Measurements from ENCODE around the gene CNTN5. TPM values are rescaled to one million over a fixed set of nuclear protein-coding genes. Genes with fewer than 3 reads are reported as not detected.

Gene CNTN5
- total and polyA plus RNA-seq, 2 donors (not counting 1 experiment from before 2014, with no cell fraction given) = not detected

GRCh38 chr11:100396266-100396665, 1375.5 kb downstream of the CNTN5 start:
- no CpG with 5 or more reads among the region's 3 CpGs for WGBS (ENCODE audit: insufficient coverage)
- DNase-seq (no peak), ATAC-seq (ENCODE audit: low read depth) (no peak)
- Histone ChIP-seq H3K27me3 (replicated peaks in 1 of 4; ENCODE audit: control extremely low read depth in 1 of 4, control insufficient read depth in 3 of 4, insufficient read depth in 4 of 4, low read length in 3 of 4) (no peaks in the 10 kb centered on the region), H3K4me3 (ENCODE audit: control extremely low read depth in 1 of 5, extremely low read depth in 1 of 5, insufficient read depth in 1 of 5, low read depth in 2 of 5, low read length in 4 of 5) (no peak overlapping the region), H2AFZ (ENCODE audit: insufficient read depth, low read depth, low read length, poor library complexity, severe bottlenecking) (no peak overlapping the region), H3K79me2 (ENCODE audit: control insufficient read depth, insufficient read depth, low read length) (no peaks in the 10 kb centered on the region), H3K9me3 (ENCODE audit: control extremely low read depth in 1 of 3, control insufficient read depth in 2 of 3, insufficient read depth in 1 of 3, low read length in 2 of 3) (no peaks in the 10 kb centered on the region), H3K27ac (ENCODE audit: low read length in 2 of 2) (no peak overlapping the region), H3K36me3 (replicated peaks in 1 of 2; ENCODE audit: control extremely low read depth in 1 of 2, control insufficient read depth in 1 of 2, extremely low read depth in 1 of 2, insufficient read depth in 2 of 2, low read length in 1 of 2) (no peaks in the 10 kb centered on the region), H3K9ac (ENCODE audit: low read length) (no peak overlapping the region), H3K4me1 (ENCODE audit: control insufficient read depth in 2 of 2, insufficient read depth in 2 of 2, low read length in 2 of 2) (no peaks in the 10 kb centered on the region), H4K20me1 (ENCODE audit: control insufficient read depth, insufficient read depth, low read length, poor library complexity, severe bottlenecking) (no peaks in the 10 kb centered on the region), H3K4me2 (replicated peaks; ENCODE audit: low read depth, low read length, poor library complexity, severe bottlenecking) (no peak overlapping the region)
- H3K27ac Mint-ChIP-seq = no peak overlapping the region
- ChIA-PET CTCF (no interaction called here), POLR2A (no interaction called here)
- no peak for TF ChIP-seq EZH2 (IDR thresholded peaks at IDR 0.05; ENCODE audit: borderline replicate concordance, insufficient read depth, low read depth, low read length, poor library complexity, severe bottlenecking)
- TF ChIP-seq CTCF (IDR thresholded peaks at IDR 0.05) = no peak
- H3K4me1 Mint-ChIP-seq = no peaks in the 10 kb centered on the region
- intact Hi-C loops (cut with micrococcal nuclease) = no loop called here
- no peaks in the 10 kb centered on the region for H3K27me3 Mint-ChIP-seq
- H3K9me3 Mint-ChIP-seq (ENCODE audit: insufficient read depth) = peaks cover 4% of the 10 kb centered on the region
- no peak overlapping the region for H3K4me3 Mint-ChIP-seq

- Histone ChIP-seq H3K27ac (ENCODE audit: low read length in 2 of 2) (no peak overlapping the region), H3K9ac (ENCODE audit: low read length) (no peak overlapping the region), H3K4me2 (replicated peaks; ENCODE audit: low read depth, low read length, poor library complexity, severe bottlenecking) (no peak overlapping the region), H3K27me3 (replicated peaks in 1 of 4; ENCODE audit: control extremely low read depth in 1 of 4, control insufficient read depth in 3 of 4, insufficient read depth in 4 of 4, low read length in 3 of 4) (no peaks in the 10 kb centered on the region), H3K79me2 (ENCODE audit: control insufficient read depth, insufficient read depth, low read length) (no peaks in the 10 kb centered on the region), H3K4me1 (ENCODE audit: control insufficient read depth in 2 of 2, insufficient read depth in 2 of 2, low read length in 2 of 2) (no peaks in the 10 kb centered on the region), H3K36me3 (replicated peaks in 1 of 2; ENCODE audit: control extremely low read depth in 1 of 2, control insufficient read depth in 1 of 2, extremely low read depth in 1 of 2, insufficient read depth in 2 of 2, low read length in 1 of 2) (no peaks in the 10 kb centered on the region), H3K4me3 (ENCODE audit: control extremely low read depth in 1 of 5, extremely low read depth in 1 of 5, insufficient read depth in 1 of 5, low read depth in 2 of 5, low read length in 4 of 5) (no peak overlapping the region), H2AFZ (ENCODE audit: insufficient read depth, low read depth, low read length, poor library complexity, severe bottlenecking) (no peak overlapping the region), H4K20me1 (ENCODE audit: control insufficient read depth, insufficient read depth, low read length, poor library complexity, severe bottlenecking) (no peaks in the 10 kb centered on the region), H3K9me3 (ENCODE audit: control extremely low read depth in 1 of 3, control insufficient read depth in 2 of 3, insufficient read depth in 1 of 3, low read length in 2 of 3) (no peaks in the 10 kb centered on the region)
- ChIA-PET CTCF (no interaction called here), POLR2A (no interaction called here)
- WGBS (ENCODE audit: insufficient coverage) = no CpG with 5 or more reads among the region's 3 CpGs
- Mint-ChIP-seq H3K4me3 (no peak overlapping the region), H3K27me3 (no peaks in the 10 kb centered on the region), H3K9me3 (ENCODE audit: insufficient read depth) (peaks cover 3% of the 10 kb centered on the region), H3K4me1 (no peaks in the 10 kb centered on the region), H3K27ac (no peak overlapping the region)
- no peak for TF ChIP-seq CTCF (IDR thresholded peaks at IDR 0.05)
- TF ChIP-seq EZH2 (IDR thresholded peaks at IDR 0.05; ENCODE audit: borderline replicate concordance, insufficient read depth, low read depth, low read length, poor library complexity, severe bottlenecking) = no peak
- ATAC-seq (ENCODE audit: low read depth) = no peak
- intact Hi-C loops (cut with micrococcal nuclease) = no loop called here
- no peak for DNase-seq
Observed at GRCh38 chr11:100397401-100397800, 1376.7 kb downstream of the CNTN5 start.

All from B cell (primary cell).